VCaP (cell line): ENCODE data around the gene SGSM2.

Experiments used
- H3K27ac ChIP-seq: fragments of 450-650 bp; 2 replicates; pipeline ENCODE4 v1.5.1; 2017
- TF ChIP-seq, protein P1 (sequence below): fragments of 450-650 bp; conservative IDR thresholded peaks from 2 replicates; pipeline ENCODE4 v1.5.1; 2017; ENCODE audit warnings: mild to moderate bottlenecking, moderate library complexity

Gene SGSM2, protein sequence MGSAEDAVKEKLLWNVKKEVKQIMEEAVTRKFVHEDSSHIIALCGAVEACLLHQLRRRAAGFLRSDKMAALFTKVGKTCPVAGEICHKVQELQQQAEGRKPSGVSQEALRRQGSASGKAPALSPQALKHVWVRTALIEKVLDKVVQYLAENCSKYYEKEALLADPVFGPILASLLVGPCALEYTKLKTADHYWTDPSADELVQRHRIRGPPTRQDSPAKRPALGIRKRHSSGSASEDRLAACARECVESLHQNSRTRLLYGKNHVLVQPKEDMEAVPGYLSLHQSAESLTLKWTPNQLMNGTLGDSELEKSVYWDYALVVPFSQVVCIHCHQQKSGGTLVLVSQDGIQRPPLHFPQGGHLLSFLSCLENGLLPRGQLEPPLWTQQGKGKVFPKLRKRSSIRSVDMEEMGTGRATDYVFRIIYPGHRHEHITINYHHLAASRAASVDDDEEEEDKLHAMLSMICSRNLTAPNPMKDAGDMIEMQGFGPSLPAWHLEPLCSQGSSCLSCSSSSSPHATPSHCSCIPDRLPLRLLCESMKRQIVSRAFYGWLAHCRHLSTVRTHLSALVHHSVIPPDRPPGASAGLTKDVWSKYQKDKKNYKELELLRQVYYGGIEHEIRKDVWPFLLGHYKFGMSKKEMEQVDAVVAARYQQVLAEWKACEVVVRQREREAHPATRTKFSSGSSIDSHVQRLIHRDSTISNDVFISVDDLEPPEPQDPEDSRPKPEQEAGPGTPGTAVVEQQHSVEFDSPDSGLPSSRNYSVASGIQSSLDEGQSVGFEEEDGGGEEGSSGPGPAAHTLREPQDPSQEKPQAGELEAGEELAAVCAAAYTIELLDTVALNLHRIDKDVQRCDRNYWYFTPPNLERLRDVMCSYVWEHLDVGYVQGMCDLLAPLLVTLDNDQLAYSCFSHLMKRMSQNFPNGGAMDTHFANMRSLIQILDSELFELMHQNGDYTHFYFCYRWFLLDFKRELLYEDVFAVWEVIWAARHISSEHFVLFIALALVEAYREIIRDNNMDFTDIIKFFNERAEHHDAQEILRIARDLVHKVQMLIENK

DNA sequence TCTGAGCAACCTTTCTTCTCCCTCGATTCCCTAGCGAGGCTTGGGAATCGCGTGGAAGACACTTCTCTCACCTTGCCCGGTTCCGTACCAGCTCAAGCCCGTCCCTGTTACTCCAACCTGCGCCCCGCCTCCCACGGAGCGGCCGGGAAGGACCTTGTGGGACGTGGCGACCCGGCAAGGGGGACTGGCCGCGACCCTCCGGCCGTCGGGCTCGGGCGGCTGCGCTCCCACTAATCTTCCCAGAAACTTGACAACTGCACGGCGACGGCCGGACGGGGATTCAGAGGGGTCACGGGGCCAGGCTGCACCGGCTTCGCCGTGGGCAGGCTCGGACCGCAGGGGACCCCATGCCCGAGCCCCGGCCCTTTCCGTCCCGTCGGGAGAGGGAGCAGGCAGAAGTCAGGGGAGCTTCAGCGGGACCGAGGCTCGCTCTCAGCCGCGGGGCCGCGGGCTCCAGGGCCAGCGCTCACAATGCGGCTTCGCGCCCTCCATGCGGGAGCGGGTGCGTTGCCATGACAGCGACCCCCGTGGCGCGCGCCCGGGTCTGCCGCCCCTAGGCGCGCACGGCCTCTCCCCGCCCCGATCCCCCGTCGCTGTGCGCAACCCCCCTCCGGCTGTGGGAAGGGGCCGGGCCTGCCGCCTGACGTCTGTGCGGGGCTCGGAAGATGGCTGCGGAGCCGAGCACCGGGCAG is at the start of gene SGSM2:
TSS of gene SGSM2 (plus strand) at position 650 of the 692 bp plus-strand sequence. CDS start 188 bp downstream, outside the sequence.
- peak within 1 kb of the TSS; percentile 98 for H3K27ac ChIP-seq
- TF ChIP-seq, protein P1, sequence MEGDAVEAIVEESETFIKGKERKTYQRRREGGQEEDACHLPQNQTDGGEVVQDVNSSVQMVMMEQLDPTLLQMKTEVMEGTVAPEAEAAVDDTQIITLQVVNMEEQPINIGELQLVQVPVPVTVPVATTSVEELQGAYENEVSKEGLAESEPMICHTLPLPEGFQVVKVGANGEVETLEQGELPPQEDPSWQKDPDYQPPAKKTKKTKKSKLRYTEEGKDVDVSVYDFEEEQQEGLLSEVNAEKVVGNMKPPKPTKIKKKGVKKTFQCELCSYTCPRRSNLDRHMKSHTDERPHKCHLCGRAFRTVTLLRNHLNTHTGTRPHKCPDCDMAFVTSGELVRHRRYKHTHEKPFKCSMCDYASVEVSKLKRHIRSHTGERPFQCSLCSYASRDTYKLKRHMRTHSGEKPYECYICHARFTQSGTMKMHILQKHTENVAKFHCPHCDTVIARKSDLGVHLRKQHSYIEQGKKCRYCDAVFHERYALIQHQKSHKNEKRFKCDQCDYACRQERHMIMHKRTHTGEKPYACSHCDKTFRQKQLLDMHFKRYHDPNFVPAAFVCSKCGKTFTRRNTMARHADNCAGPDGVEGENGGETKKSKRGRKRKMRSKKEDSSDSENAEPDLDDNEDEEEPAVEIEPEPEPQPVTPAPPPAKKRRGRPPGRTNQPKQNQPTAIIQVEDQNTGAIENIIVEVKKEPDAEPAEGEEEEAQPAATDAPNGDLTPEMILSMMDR, result no peak

DNA sequence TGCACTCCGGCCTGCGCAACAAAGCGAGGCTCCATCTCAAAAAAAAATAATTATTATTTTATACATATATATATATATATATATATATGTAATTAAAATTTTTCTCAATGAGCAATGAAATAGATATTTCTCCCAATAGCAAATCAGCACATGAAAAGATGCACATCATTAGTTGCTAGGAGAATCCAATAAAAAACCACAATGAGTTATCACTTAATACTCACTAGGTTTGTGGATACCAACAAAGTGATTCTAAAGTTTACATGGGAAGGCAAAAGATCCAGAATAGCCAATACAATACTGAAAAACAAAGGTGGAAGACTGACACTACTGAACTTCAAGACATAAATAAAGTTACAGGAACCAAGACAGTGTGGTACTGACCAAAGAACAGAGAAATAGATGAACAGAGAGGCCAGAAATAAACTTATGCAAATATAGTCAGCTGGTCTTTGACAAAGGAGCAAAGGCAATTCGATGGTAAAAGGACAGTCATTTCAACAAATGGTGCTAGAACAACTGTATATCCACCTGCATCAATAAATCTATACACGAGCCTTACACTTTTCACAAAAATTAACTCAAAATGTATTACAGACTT is 47.3 kb upstream of the SGSM2 start:
- no peak overlapping the region for H3K27ac ChIP-seq
- TF ChIP-seq, protein P1, result no peak

DNA sequence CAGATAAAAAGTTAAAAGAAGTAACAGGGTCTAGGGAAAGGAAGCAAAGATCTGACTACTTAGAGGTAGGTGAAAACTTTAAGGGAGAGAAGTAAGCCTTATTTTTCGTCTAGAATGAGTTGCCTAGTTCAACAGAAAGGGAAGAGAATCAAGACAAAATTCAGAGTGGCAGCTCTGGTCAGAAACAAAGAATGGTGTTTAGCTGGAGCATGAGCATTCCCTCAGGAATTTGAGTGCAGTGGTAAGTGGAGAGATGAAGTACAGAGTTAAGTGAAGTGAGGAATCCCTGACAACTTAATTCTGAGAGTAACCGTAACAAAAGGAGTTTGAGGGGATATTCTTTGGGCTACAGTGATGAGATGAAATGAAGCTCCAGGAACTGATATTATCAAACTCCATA is 45.2 kb upstream of the SGSM2 start:
- no peak overlapping the region for H3K27ac ChIP-seq
- TF ChIP-seq, protein P1, result no peak

DNA sequence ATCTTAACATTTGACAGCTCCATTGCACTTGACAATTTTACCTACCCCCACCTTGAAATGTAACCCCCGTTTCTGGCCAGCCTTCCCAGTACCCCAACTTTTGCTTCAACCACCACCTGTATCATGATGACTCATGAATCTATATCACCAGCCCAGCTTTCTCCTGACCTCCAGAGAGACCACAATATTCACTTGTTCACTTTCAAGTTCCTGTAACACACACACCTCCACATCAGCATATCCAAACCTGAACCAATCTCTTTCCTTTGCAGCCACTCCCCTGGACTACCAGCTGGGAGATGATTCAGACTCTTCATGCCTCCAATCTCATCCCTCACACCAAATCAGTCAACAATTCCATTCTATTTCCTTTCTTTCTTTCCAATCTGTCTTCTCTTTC is 41.7 kb upstream of the SGSM2 start:
- TF ChIP-seq, protein P1, result no peak
- no peak overlapping the region for H3K27ac ChIP-seq

DNA sequence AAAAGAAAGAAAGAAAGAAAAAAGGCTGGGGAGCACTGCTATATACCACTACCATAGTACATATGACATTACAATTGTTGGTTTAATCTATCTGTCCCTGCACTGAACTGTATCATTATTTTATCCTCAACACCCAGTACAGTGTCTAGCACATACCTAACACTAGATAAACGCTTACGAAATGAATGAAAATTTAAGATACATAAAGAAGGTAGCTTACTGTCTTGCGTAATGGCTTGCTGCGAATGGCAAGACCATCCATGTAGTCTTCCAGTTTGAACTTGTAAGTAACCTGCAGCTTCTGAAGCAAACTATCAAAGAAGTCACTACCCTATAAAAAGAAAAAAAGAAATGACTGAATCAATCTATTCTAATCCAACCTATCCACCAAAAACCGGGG is 40.3 kb upstream of the SGSM2 start:
- H3K27ac ChIP-seq, result no peak overlapping the region

DNA sequence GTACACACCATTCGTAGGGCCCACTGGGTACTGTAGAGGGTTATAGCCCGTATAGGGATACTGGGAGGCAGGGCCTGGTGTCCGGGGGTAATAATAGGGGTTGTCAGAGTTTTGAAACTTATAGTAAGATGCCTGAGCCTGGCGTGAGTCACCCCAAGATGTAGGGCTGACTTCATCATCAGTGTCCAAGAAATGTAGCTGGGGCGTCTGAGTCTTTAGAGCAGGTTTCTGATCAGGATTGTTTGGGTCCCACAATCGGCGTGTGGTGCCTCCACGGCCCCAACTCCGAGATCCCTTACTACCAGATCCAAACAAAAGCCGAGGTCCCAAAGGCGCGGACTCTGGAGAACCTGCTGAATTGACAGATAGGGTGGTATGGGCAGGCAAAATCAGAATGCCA is 38.2 kb upstream of the SGSM2 start:
- no peak overlapping the region for H3K27ac ChIP-seq
- TF ChIP-seq, protein P1, result no peak

More for the DNA sequence above, 40.3 kb upstream of the SGSM2 start:
- TF ChIP-seq, protein P1, result no peak
